HG02938 (cell line): ENCODE results near the gene ITPRIP.

Experiments
- ATAC-seq: cut with Tn5 transposase; IDR thresholded peaks from one replicate; pipeline ENCODE4 v1.9.1; 2021; ENCODE audit warnings: mild to moderate bottlenecking, moderate library complexity; ENCODE audit not compliant: unreplicated experiment

Gene ITPRIP

DNA sequence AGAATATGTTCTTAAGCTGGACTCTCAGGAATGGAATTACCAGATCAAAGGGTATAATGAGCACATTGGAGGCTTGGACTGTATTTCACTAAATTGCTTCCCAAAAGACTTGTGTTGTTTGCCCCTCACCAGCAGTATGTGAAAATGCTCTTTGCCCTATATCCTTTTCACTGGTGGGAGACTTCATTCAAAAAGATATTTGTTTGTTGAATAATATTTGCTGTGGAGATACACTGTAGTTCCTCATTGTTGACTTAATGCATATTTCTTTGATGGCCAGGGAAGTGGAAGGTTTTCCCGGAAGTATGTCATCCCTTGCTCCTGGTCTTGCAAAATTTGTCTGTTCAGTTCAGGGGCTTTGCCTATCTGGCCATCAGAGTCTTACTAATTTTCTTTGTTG is 49.9 kb downstream of the ITPRIP start:
- no peak for ATAC-seq

- no peak for ATAC-seq
These were observed 51.3 kb downstream of the ITPRIP start for GRCh38 chr10:104286939-104287338.

- no peak for ATAC-seq
These were observed 53.4 kb downstream of the ITPRIP start for GRCh38 chr10:104284846-104285245.

- no peak for ATAC-seq
These were observed 56.6 kb downstream of the ITPRIP start for GRCh38 chr10:104281694-104282093.

DNA sequence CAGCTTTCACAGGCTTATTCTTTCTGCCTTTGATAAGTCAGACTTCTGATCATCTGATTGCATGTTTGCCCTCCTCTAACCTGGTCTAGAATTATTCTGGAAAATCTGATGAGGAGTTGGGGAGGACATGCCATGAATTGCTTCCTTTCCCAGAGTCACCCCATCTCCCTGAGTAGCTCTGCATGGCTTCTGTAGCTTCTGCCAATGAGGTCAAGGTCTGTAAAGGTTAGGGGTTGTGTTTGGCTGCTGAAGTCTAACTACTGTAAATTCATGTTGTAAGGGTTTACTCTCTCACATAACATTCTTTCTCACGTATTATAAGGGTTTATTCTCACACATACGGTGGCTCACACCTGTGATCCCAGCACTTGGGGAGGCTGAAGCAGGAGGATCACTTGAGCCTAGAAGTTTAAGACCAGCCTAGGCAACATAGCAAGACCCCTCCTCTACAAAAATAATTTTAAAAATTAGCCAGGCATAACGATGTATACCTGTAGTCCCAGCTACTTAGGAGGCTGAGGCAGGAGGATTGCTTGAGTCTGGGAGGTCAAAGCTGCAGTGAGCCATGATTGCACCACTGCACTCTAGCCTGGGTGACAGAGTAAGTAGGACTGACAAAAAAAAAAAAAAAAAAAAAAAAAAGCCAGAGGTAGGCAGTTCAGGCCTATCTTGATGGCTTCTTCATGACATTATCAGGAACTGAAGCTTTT is 58.6 kb downstream of the ITPRIP start:
- ATAC-seq = no peak

DNA sequence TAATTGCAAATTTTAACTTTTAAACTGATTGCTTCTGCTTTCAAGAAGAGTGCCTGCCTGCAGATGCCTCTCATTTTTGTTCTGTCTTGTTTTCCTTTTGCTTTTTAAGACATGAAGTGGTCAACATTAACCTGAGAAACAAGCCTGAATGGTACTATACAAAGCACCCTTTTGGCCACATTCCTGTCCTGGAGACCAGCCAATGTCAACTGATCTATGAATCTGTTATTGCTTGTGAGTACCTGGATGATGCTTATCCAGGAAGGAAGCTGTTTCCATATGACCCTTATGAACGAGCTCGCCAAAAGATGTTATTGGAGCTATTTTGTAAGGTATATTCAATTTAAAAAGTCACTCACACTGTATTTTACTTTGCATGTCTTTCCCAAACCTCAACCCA is 60.5 kb downstream of the ITPRIP start:
- no peak for ATAC-seq

DNA sequence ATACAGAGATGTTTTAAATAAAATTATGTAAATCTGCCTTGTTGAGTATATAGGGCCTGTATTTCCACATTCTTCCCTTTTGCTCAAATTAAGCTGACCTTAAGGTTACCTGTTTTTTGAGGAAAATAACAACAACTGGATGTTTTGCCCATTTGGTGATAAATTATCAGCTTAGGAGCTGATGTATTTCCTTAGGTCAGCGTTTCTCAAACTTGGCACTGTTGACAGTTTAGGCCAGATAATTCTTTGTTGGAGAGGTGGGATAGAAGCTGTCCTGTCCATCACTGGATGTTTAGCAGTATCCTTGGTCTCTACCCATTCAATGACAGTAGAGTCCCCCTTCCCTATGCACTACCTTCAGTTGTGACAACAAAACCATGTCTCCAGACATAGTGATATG is 62.1 kb downstream of the ITPRIP start:
- no peak for ATAC-seq

DNA sequence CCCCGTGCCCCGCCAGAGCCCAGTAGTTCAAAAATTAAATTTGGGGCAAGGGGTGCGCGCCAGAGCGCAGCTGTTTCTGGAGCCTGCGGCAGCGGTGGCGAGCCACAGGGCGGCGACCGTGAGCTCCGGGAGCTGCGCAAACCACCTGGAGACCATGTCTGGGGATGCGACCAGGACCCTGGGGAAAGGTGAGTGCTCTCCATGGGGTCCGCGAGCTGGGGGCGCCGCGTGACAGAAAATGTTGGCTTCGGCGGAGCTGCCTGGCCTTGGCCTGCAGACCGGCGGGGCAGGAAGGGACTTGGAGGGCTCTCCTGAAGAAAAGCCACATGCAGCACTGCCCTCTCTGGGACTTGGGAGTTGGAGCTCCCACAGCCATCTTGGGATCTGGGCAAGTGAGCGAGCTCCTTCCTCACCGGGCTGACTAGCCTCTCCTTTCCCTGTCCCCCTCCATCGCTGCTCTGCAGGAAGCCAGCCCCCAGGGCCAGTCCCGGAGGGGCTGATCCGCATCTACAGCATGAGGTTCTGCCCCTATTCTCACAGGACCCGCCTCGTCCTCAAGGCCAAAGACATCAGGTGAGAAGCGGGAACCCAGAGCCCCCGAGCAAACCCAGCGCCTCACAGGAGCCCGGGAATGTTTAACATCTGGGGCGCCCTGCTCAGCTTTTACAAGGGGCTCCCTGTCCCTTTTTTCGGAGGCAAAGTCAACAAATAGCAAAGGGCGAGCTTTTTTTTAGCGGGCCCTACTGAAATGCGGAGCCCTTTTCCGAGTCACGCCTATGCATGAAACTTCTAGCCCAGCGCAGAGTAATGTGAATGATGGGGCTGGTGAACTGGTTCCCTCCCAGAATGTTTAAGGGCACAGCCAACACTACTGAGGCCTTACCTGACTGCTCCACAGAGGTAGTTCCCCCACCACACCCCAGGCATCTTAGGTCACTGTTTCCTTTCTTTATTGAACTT is 63.2 kb downstream of the ITPRIP start:
- ATAC-seq = peak; percentile 64

DNA sequence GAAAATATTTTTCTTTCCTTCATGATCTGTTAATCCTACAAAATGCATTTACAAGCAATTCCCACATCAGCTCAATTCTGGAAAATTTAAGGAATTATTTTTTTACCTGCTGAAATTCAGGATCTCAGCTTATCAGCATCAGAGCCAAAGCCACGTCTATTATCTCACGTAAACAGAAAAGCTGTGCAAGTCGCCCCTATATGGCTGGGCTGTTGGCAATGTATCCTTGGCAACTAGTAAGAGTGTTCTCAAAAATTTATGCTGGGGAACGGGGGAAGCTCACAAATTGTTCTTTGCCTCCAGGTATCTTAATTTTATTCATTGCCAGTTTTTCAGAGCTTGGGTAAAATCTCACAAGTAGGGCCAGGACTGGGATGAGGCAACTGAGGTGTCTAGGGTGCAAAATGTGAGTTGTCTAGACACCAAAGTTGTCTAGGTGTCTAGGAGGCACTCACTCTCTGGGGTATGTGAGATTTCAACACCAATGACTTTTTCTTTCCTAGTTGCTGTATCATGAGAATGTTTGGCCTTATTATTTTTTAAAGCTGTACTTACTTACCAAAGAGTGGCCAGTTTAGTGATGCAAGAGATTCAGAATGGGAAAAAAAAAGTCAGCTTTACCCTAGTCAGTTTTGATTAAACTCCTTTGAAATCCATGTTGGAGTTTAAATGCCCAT is 64.2 kb downstream of the ITPRIP start:
- no peak for ATAC-seq

DNA sequence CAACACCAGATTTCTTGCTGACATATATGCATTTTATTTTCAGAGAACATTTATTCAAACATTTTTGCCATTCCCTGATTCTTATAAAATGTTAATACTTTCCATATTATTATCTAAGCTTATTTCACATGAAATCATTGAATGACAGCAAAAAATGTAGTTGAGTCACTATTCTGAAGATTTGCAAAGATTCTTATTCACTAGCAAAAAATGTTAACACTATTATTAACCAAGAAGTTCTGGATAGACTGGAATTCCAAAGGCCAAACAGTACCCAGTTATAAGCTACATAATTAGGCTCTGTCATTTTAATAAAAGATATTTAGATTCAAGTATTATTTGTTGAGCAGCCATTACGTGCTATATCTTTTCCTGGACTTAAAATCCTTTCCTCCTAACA is 65.0 kb downstream of the ITPRIP start:
- no peak for ATAC-seq

GRCh38 chr10:104268713-104269645 is 69.3 kb downstream of the ITPRIP start, which contains the start of gene GSTO2:
GSTO2 (plus strand) TSS chr10:104269184; CDS start chr10:104274916, 5,732 bp downstream.
- peak; percentile 97 for ATAC-seq

GRCh38 chr10:104268405-104268712 is 69.9 kb downstream of the ITPRIP start:
- ATAC-seq = no peak

DNA sequence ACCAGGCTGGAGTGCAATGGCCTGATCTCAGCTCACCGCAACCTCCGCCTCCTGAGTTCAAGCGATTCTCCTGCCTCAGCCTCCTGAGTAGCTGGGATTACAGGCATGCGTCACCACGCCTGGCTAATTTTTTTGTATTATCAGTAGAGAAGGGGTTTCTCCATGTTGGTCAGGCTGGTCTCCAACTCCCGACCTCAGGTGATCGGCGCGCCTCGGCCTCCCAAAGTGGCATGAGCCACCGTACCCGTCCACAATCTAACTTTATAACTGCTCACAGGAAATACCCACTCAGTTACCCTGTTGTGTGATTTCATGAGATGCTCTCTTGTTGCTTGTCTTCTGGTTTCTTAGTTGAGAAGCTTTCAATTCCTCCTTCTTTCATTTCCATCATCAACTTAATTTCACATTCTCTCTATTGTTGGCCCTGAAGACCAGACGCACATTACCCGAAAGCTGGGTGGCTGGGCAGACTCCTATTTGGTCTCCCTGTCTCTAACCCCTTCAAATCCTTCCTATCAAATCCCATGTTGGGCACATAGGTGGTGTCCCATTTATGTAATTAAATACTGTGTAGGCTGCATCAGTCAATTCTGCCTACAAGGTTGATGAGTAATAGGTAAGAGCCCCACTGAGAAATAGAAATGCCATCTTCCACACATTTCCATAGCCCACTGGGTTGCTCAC is 70.4 kb downstream of the ITPRIP start:
- ATAC-seq = no peak

- no peak for ATAC-seq
These were observed 73.5 kb downstream of the ITPRIP start for GRCh38 chr10:104264783-104265182.

- no peak for ATAC-seq
These were observed 76.2 kb downstream of the ITPRIP start for GRCh38 chr10:104262055-104262454.

DNA sequence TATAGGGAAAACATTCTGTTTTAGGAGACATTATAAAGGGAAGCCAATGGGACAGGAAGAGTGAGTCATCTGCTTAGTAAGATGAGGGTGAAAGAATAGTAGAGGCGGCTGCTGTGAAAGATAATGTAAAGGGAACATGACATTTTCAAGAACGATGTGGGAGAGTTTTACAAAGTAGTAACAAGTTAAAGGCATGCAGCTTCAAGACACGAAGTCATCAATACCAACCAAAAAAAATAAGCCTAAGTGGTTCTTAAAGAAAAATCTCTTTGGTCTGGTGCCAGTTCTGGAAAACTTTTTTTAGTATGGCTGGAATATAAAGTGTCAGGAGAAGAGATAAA is 77.5 kb downstream of the ITPRIP start:
- ATAC-seq = no peak

GRCh38 chr10:104259999-104260774 is 78.1 kb downstream of the ITPRIP start:
- ATAC-seq = no peak
